Nephron (organoid): ENCODE data around the gene TM4SF1.

Source experiments
- H3K27ac Mint-ChIP-seq, 3 experiments: 2 replicates each; pipeline ENCODE4 v1.8.0; 2020; ENCODE audit warnings: mixed read lengths in 3 of 3, mild to moderate bottlenecking in 2 of 3, moderate library complexity in 1 of 3
- H3K27me3 Mint-ChIP-seq: 2 replicates; pipeline ENCODE4 v1.8.0; 2021; ENCODE audit warnings: low read depth, mild to moderate bottlenecking, moderate library complexity, mixed read lengths
- H3K36me3 Mint-ChIP-seq: 2 replicates; pipeline ENCODE4 v1.8.0; 2020; ENCODE audit warnings: low read depth, mixed read lengths
- H3K4me1 Mint-ChIP-seq: 2 replicates; pipeline ENCODE4 v1.8.0; 2020; ENCODE audit warnings: mixed read lengths
- H3K4me3 Mint-ChIP-seq, 3 experiments: 2 replicates each; pipeline ENCODE4 v1.8.0; 2020; ENCODE audit warnings: mild to moderate bottlenecking in 3 of 3, mixed read lengths in 3 of 3, moderate library complexity in 2 of 3
- H3K9me3 Mint-ChIP-seq: 2 replicates; pipeline ENCODE4 v1.8.0; 2020; ENCODE audit warnings: mixed read lengths
- CTCF ChIP-seq, 3 experiments: fragments of 200-600 bp; sonication (generic); IDR thresholded peaks; one replicate each; pipeline ENCODE4 v1.5.0; 2021; ENCODE audit warnings: antibody characterized with exemption in 3 of 3; ENCODE audit not compliant: unreplicated experiment in 3 of 3

Gene TM4SF1

GRCh38 chr3:149371723-149372114 lies 5.7 kb downstream of the TM4SF1 start:
- Mint-ChIP-seq H3K9me3 (no peaks in the 10 kb centered on the region), H3K4me1 (peaks cover 12% of the 10 kb centered on the region), H3K27me3 (no peaks in the 10 kb centered on the region), H3K27ac (no peak overlapping the region), H3K4me3 (no peak overlapping the region), H3K36me3 (peaks cover 5% of the 10 kb centered on the region)
- TF ChIP-seq CTCF (IDR thresholded peaks at IDR 0.05; ENCODE audit: unreplicated experiment in 3 of 3): no peak

GRCh38 chr3:149371001-149371722 lies 6.3 kb downstream of the TM4SF1 start:
- Mint-ChIP-seq H3K36me3 (peaks cover 5% of the 10 kb centered on the region), H3K4me3 (no peak overlapping the region), H3K27me3 (no peaks in the 10 kb centered on the region), H3K4me1 (peaks cover 9% of the 10 kb centered on the region), H3K27ac (peak overlapping the region in 1 of 3 experiments; percentile 51), H3K9me3 (no peaks in the 10 kb centered on the region)
- no peak for TF ChIP-seq CTCF (IDR thresholded peaks at IDR 0.05; ENCODE audit: unreplicated experiment in 3 of 3)

GRCh38 chr3:149369991-149370866 lies 7.2 kb downstream of the TM4SF1 start:
- Mint-ChIP-seq H3K9me3 (no peaks in the 10 kb centered on the region), H3K4me3 (no peak overlapping the region), H3K27me3 (no peaks in the 10 kb centered on the region), H3K4me1 (peaks cover 9% of the 10 kb centered on the region), H3K36me3 (peaks cover 5% of the 10 kb centered on the region), H3K27ac (peak overlapping the region in 2 of 3 experiments; percentile 8 to 10)
- no peak for TF ChIP-seq CTCF (IDR thresholded peaks at IDR 0.05; ENCODE audit: unreplicated experiment in 3 of 3)

- no peak overlapping the region for H3K27ac Mint-ChIP-seq
- no peaks in the 10 kb centered on the region for H3K27me3 Mint-ChIP-seq
- H3K36me3 Mint-ChIP-seq: peaks cover 5% of the 10 kb centered on the region
- peaks cover 9% of the 10 kb centered on the region for H3K4me1 Mint-ChIP-seq
- TF ChIP-seq CTCF (IDR thresholded peaks at IDR 0.05; ENCODE audit: unreplicated experiment in 3 of 3): no peak
- H3K9me3 Mint-ChIP-seq: no peaks in the 10 kb centered on the region
- H3K4me3 Mint-ChIP-seq: no peak overlapping the region
Measured at GRCh38 chr3:149368674-149369497, 8.6 kb downstream of the TM4SF1 start.

GRCh38 chr3:149368201-149368673 lies 9.2 kb downstream of the TM4SF1 start:
- no peaks in the 10 kb centered on the region for H3K9me3 Mint-ChIP-seq
- H3K27ac Mint-ChIP-seq: no peak overlapping the region
- H3K27me3 Mint-ChIP-seq: no peaks in the 10 kb centered on the region
- no peak overlapping the region for H3K4me3 Mint-ChIP-seq
- peaks cover 9% of the 10 kb centered on the region for H3K4me1 Mint-ChIP-seq
- H3K36me3 Mint-ChIP-seq: peaks cover 5% of the 10 kb centered on the region
- TF ChIP-seq CTCF (IDR thresholded peaks at IDR 0.05; ENCODE audit: unreplicated experiment in 3 of 3): no peak
